Measurements from ENCODE around the gene LRRIQ3.

DNA sequence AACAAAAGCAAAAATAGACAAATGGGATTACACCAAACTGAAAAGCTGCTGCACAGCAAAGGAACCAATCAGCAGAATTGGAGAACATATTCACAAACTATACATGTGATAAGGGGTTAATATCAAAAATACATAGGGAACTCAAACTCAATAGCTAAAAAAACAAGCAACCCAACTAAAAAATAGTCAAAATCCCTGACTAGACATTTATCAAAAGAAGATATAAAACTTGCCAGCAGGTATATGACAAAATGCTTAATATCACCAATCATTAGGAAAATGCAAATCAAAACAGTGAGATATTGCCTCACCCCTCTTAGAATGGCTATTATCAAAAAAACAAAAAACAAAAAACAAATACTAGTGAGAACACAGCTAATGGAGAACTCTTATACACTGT is 140.3 kb downstream of the LRRIQ3 start:
- TF ChIP-seq CTCF (IDR thresholded peaks at IDR 0.05; ENCODE audit: extremely low read depth in 1 of 2, insufficient read depth in 1 of 2, low read depth in 1 of 2, low read length in 2 of 2) (no peak), MYC (IDR thresholded peaks at IDR 0.05; ENCODE audit: low read depth, low read length) (no peak), POLR2A (IDR thresholded peaks at IDR 0.05; ENCODE audit: low read depth, low read length) (no peak)
- TF ChIP-seq, protein P1, sequence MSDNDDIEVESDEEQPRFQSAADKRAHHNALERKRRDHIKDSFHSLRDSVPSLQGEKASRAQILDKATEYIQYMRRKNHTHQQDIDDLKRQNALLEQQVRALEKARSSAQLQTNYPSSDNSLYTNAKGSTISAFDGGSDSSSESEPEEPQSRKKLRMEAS (IDR thresholded peaks at IDR 0.05; ENCODE audit: insufficient read depth, insufficient read length): no peak
